B cell (primary cell): ENCODE results near the gene SLK. TPM values are rescaled to one million over a fixed set of nuclear protein-coding genes. Genes with fewer than 3 reads are reported as not detected.

Experiments
- ATAC-seq: fragments of 200-7000 bp; cut with Tn5 transposase; one replicate; pipeline ENCODE4 v1.10.0; 2021; ENCODE audit warnings: low read depth, mild to moderate bottlenecking, moderate number of reproducible peaks, moderate library complexity
- CTCF ChIA-PET: fragments of 350-600 bp; sonication (Branson Sonifier 250); formaldehyde crosslinking; loops from one replicate; lab custom pipeline; 2021; ENCODE audit warnings: antibody characterized with exemption, inconsistent platforms; lab: Charles Lee
- POLR2A ChIA-PET: fragments of 350-600 bp; sonication (Branson Sonifier 250); formaldehyde crosslinking; loops from one replicate; lab custom pipeline; 2021; ENCODE audit warnings: antibody characterized with exemption; lab: Charles Lee
- DNase-seq: peaks from one replicate; pipeline ENCODE4 v3.0.0; 2013
- H2AFZ ChIP-seq: 2 replicates; pipeline ENCODE4 v1.6.1; 2012; ENCODE audit warnings: mild to moderate bottlenecking, low read depth, low read length; ENCODE audit not compliant: insufficient read depth, poor library complexity, severe bottlenecking
- H3K27ac ChIP-seq, 2 donors: 1 replicate in 1 of 2; 2 replicates in 1 of 2; pipeline ENCODE4 v1.5.1; 2012 to 2013; ENCODE audit warnings: low read length in 2 of 2, mild to moderate bottlenecking in 2 of 2, moderate library complexity in 1 of 2
- H3K27me3 ChIP-seq, 4 experiments: fragments of 200-600 bp in 1 of 4; sonication (generic) in 1 of 4; replicated peaks in 1 of 4; 1 replicate in 2 of 4; 2 replicates in 2 of 4; pipeline versions ENCODE4 v1.6.1 to v1.7.0; 2013 to 2016; ENCODE audit warnings: low read length in 3 of 4, mild to moderate bottlenecking in 2 of 4, mixed read lengths in 1 of 4, moderate library complexity in 1 of 4; ENCODE audit not compliant: insufficient read depth in 4 of 4, control insufficient read depth in 3 of 4; ENCODE audit errors: control extremely low read depth in 1 of 4
- H3K36me3 ChIP-seq, 2 experiments: replicated peaks in 1 of 2; 1 replicate in 1 of 2; 2 replicates in 1 of 2; pipeline versions ENCODE4 v1.6.1 to v1.7.1; 2013; ENCODE audit warnings: low read length in 1 of 2; ENCODE audit not compliant: insufficient read depth in 2 of 2, control insufficient read depth in 1 of 2; ENCODE audit errors: control extremely low read depth in 1 of 2, extremely low read depth in 1 of 2
- H3K4me1 ChIP-seq, 2 donors: fragments of 200-600 bp in 1 of 2; sonication (generic) in 1 of 2; 1 replicate in 1 of 2; 2 replicates in 1 of 2; pipeline versions ENCODE4 v1.5.1 to v1.6.1; 2013 to 2017; ENCODE audit warnings: low read length in 2 of 2; ENCODE audit not compliant: control insufficient read depth in 2 of 2, insufficient read depth in 2 of 2
- H3K4me2 ChIP-seq: replicated peaks from 2 replicates; pipeline ENCODE3; 2012; ENCODE audit warnings: mild to moderate bottlenecking, low read depth, low read length; ENCODE audit not compliant: poor library complexity, severe bottlenecking
- H3K4me3 ChIP-seq, 5 experiments: fragments of 200-600 bp in 1 of 5; sonication (generic) in 1 of 5; 1 replicate in 3 of 5; 2 replicates in 2 of 5; pipeline versions ENCODE4 v1.5.1 to v1.7.0; 2011 to 2016; ENCODE audit warnings: low read length in 4 of 5, mild to moderate bottlenecking in 4 of 5, low read depth in 2 of 5, control low read depth in 1 of 5, moderate library complexity in 1 of 5; ENCODE audit not compliant: insufficient read depth in 1 of 5; ENCODE audit errors: control extremely low read depth in 1 of 5, extremely low read depth in 1 of 5
- H3K79me2 ChIP-seq: fragments of 200-600 bp; sonication (generic); one replicate; pipeline ENCODE4 v1.6.0; 2016; ENCODE audit warnings: low read length; ENCODE audit not compliant: control insufficient read depth, insufficient read depth
- H3K9ac ChIP-seq: fragments of 200-600 bp; sonication (generic); 2 replicates; pipeline ENCODE4 v1.6.1; 2017; ENCODE audit warnings: mild to moderate bottlenecking, low read length, moderate library complexity
- H3K9me3 ChIP-seq, 3 donors: one replicate each; pipeline versions ENCODE4 v1.6.1 to v1.7.1; 2013; ENCODE audit warnings: low read length in 2 of 3; ENCODE audit not compliant: control insufficient read depth in 2 of 3, insufficient read depth in 1 of 3; ENCODE audit errors: control extremely low read depth in 1 of 3
- H4K20me1 ChIP-seq: 2 replicates; pipeline ENCODE4 v1.6.0; 2012; ENCODE audit warnings: mild to moderate bottlenecking, low read length; ENCODE audit not compliant: insufficient read depth, control insufficient read depth, poor library complexity, severe bottlenecking
- H3K27ac Mint-ChIP-seq: one replicate; pipeline ENCODE4 v1.8.0; 2021; ENCODE audit warnings: mixed read lengths
- H3K27me3 Mint-ChIP-seq: one replicate; pipeline ENCODE4 v1.8.0; 2021; ENCODE audit warnings: mixed read lengths
- H3K4me1 Mint-ChIP-seq: one replicate; pipeline ENCODE4 v1.8.0; 2021; ENCODE audit warnings: mixed read lengths
- H3K4me3 Mint-ChIP-seq: one replicate; pipeline ENCODE4 v1.8.0; 2021; ENCODE audit warnings: mixed read lengths
- H3K9me3 Mint-ChIP-seq: one replicate; pipeline ENCODE4 v1.8.0; 2022; ENCODE audit warnings: mixed read lengths; ENCODE audit not compliant: insufficient read depth
- EZH2 ChIP-seq: IDR thresholded peaks from 2 replicates; pipeline ENCODE4 v1.6.1; 2012; ENCODE audit warnings: borderline replicate concordance, low read depth, mild to moderate bottlenecking, moderate library complexity, low read length; ENCODE audit not compliant: insufficient read depth, poor library complexity, severe bottlenecking
- WGBS: methylation state at CpG from one replicate; pipeline ENCODE4 v1.1.5; 2013; ENCODE audit warnings: missing lambda C conversion rate; ENCODE audit not compliant: insufficient coverage; 5-methylcytosine and 5-hydroxymethylcytosine counted together
- intact Hi-C: fragments of 100-400 bp; cut with micrococcal nuclease; formaldehyde crosslinking; loops from one replicate; pipeline ENCODE4 v1.10.0; 2022
- polyA plus RNA-seq: library from polyadenylated mRNA; depleted of rRNA; stranded (reverse); fragments of >200 nt; gene quantifications from 2 replicates; pipeline ENCODE4 v1.2.3, GENCODE V29; 2012
- total RNA-seq, 2 donors: library from RNA; stranded (reverse); fragments of 120-200 nt in 1 of 2; gene quantifications; 1 replicate in 1 of 2; 2 replicates in 1 of 2; pipeline versions ENCODE4 v1.2.3 to v1.2.4, GENCODE V29; 2013 to 2022
- TF ChIP-seq, protein P1 (sequence below): fragments of 200-600 bp; IDR thresholded peaks from one replicate; pipeline ENCODE4 v1.8.0; 2022; ENCODE audit warnings: antibody characterized with exemption, mild to moderate bottlenecking

SLK gene
- total and polyA plus RNA-seq, 2 donors (not counting 1 experiment from before 2014, with no cell fraction given), result 2.9 to 24.5 TPM

- Histone ChIP-seq H3K27me3 (no peaks in the 10 kb centered on the region), H3K9me3 (no peaks in the 10 kb centered on the region), H2AFZ (no peak overlapping the region), H3K4me3 (no peak overlapping the region), H3K9ac (no peak overlapping the region), H3K36me3 (no peaks in the 10 kb centered on the region), H3K79me2 (no peaks in the 10 kb centered on the region), H3K4me1 (no peaks in the 10 kb centered on the region), H3K27ac (no peak overlapping the region), H4K20me1 (no peaks in the 10 kb centered on the region), H3K4me2 (no peak overlapping the region)
- DNase-seq (no peak), ATAC-seq (no peak)
- no peak overlapping the region for H3K27ac Mint-ChIP-seq
- TF ChIP-seq, protein P1, sequence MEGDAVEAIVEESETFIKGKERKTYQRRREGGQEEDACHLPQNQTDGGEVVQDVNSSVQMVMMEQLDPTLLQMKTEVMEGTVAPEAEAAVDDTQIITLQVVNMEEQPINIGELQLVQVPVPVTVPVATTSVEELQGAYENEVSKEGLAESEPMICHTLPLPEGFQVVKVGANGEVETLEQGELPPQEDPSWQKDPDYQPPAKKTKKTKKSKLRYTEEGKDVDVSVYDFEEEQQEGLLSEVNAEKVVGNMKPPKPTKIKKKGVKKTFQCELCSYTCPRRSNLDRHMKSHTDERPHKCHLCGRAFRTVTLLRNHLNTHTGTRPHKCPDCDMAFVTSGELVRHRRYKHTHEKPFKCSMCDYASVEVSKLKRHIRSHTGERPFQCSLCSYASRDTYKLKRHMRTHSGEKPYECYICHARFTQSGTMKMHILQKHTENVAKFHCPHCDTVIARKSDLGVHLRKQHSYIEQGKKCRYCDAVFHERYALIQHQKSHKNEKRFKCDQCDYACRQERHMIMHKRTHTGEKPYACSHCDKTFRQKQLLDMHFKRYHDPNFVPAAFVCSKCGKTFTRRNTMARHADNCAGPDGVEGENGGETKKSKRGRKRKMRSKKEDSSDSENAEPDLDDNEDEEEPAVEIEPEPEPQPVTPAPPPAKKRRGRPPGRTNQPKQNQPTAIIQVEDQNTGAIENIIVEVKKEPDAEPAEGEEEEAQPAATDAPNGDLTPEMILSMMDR, result no peak
- TF ChIP-seq EZH2, result no peak
- ChIA-PET CTCF (no interaction called here), POLR2A (no interaction called here)
- intact Hi-C loops, result no loop called here
- no peaks in the 10 kb centered on the region for H3K4me1 Mint-ChIP-seq
- no peaks in the 10 kb centered on the region for H3K9me3 Mint-ChIP-seq
- no peak overlapping the region for H3K4me3 Mint-ChIP-seq
- peaks cover 7% of the 10 kb centered on the region for H3K27me3 Mint-ChIP-seq
- WGBS, result 80% methylated on average over 2 of the region's 2 CpGs
Observed at GRCh38 chr10:103941801-103942200, 25.1 kb upstream of the SLK start.

GRCh38 chr10:103942866-103943265 lies 24.1 kb upstream of the SLK start:
- peaks cover 13% of the 10 kb centered on the region for H3K27me3 Mint-ChIP-seq
- no peaks in the 10 kb centered on the region for H3K79me2 ChIP-seq
- ChIA-PET CTCF (no interaction called here), POLR2A (no interaction called here)
- no peaks in the 10 kb centered on the region for H3K9me3 Mint-ChIP-seq
- H2AFZ ChIP-seq, result no peak overlapping the region
- no peak overlapping the region for H3K4me3 ChIP-seq
- 80% methylated on average over 1 of the region's 2 CpGs for WGBS
- intact Hi-C loops, result no loop called here
- H3K36me3 ChIP-seq, result no peaks in the 10 kb centered on the region
- H3K4me3 Mint-ChIP-seq, result no peak overlapping the region
- no peaks in the 10 kb centered on the region for H4K20me1 ChIP-seq
- TF ChIP-seq, protein P1, result no peak
- no peak for TF ChIP-seq EZH2
- no peak overlapping the region for H3K27ac Mint-ChIP-seq
- H3K9me3 ChIP-seq, result no peaks in the 10 kb centered on the region
- no peak overlapping the region for H3K27ac ChIP-seq
- no peak overlapping the region for H3K9ac ChIP-seq
- DNase-seq (no peak), ATAC-seq (no peak)
- H3K4me1 ChIP-seq, result peaks cover 0 to 3% of the 10 kb centered on the region in 2 donors
- H3K4me1 Mint-ChIP-seq, result peaks cover 3% of the 10 kb centered on the region
- H3K27me3 ChIP-seq, result no peaks in the 10 kb centered on the region
- no peak overlapping the region for H3K4me2 ChIP-seq
